ENCODE results near the gene KRTCAP2. TPM values are rescaled to one million over a fixed set of nuclear protein-coding genes. Genes with fewer than 3 reads are reported as not detected.

KRTCAP2 gene
- total RNA-seq, 6 experiments from 2014 or later, result 231 to 351 (median 285) TPM

GRCh38 chr1:155171836-155172731 is 1.0 kb downstream of the KRTCAP2 start:
- no peak for TF ChIP-seq CTCF (IDR thresholded peaks at IDR 0.05)
- Mint-ChIP-seq H3K9me3 (no peaks in the 10 kb centered on the region), H3K27ac (peak overlapping the region; percentile 97), H3K4me1 (ENCODE audit: low read depth) (peaks cover 41% of the 10 kb centered on the region), H3K36me3 (ENCODE audit: low read depth) (peaks cover 14% of the 10 kb centered on the region), H3K27me3 (ENCODE audit: insufficient read depth) (peaks cover 2% of the 10 kb centered on the region; the same call in 1 of the 2 replicates), H3K4me3 (peak overlapping the region; percentile 93)
- DNase-seq, result no peak

GRCh38 chr1:155170806-155171205 is 2.3 kb downstream of the KRTCAP2 start:
- Mint-ChIP-seq H3K4me1 (ENCODE audit: low read depth) (peaks cover 33% of the 10 kb centered on the region), H3K27me3 (ENCODE audit: insufficient read depth) (peaks cover 7% of the 10 kb centered on the region), H3K4me3 (no peak overlapping the region), H3K27ac (no peak overlapping the region), H3K9me3 (no peaks in the 10 kb centered on the region), H3K36me3 (ENCODE audit: low read depth) (peaks cover 14% of the 10 kb centered on the region)
- no peak for DNase-seq
- no peak for TF ChIP-seq CTCF (IDR thresholded peaks at IDR 0.05)

GRCh38 chr1:155170101-155170785 is 2.9 kb downstream of the KRTCAP2 start:
- no peaks in the 10 kb centered on the region for H3K9me3 Mint-ChIP-seq
- no peak for TF ChIP-seq CTCF (IDR thresholded peaks at IDR 0.05)

GRCh38 chr1:155169541-155169940 is 3.6 kb downstream of the KRTCAP2 start:
- no peak overlapping the region for H3K4me3 Mint-ChIP-seq
- TF ChIP-seq CTCF (IDR thresholded peaks at IDR 0.05), result no peak
- H3K36me3 Mint-ChIP-seq (ENCODE audit: low read depth), result peaks cover 14% of the 10 kb centered on the region
- no peak overlapping the region for H3K27ac Mint-ChIP-seq
- H3K4me1 Mint-ChIP-seq (ENCODE audit: low read depth), result peaks cover 28% of the 10 kb centered on the region
- peaks cover 7% of the 10 kb centered on the region for H3K27me3 Mint-ChIP-seq (ENCODE audit: insufficient read depth)
- no peaks in the 10 kb centered on the region for H3K9me3 Mint-ChIP-seq
- DNase-seq, result no peak

More at GRCh38 chr1:155170101-155170785, 2.9 kb downstream of the KRTCAP2 start:
- peaks cover 7% of the 10 kb centered on the region for H3K27me3 Mint-ChIP-seq (ENCODE audit: insufficient read depth)
- H3K36me3 Mint-ChIP-seq (ENCODE audit: low read depth), result peaks cover 14% of the 10 kb centered on the region
- no peak for DNase-seq
- H3K27ac Mint-ChIP-seq, result no peak overlapping the region
- H3K4me1 Mint-ChIP-seq (ENCODE audit: low read depth), result peaks cover 33% of the 10 kb centered on the region
- no peak overlapping the region for H3K4me3 Mint-ChIP-seq

- no peaks in the 10 kb centered on the region for H3K9me3 Mint-ChIP-seq
- no peak for TF ChIP-seq CTCF (IDR thresholded peaks at IDR 0.05)
- no peak overlapping the region for H3K4me3 Mint-ChIP-seq
- no peak for DNase-seq
- H3K27ac Mint-ChIP-seq, result no peak overlapping the region
- peaks cover 21% of the 10 kb centered on the region for H3K4me1 Mint-ChIP-seq (ENCODE audit: low read depth)
- peaks cover 14% of the 10 kb centered on the region for H3K36me3 Mint-ChIP-seq (ENCODE audit: low read depth)
- peaks cover 7% of the 10 kb centered on the region for H3K27me3 Mint-ChIP-seq (ENCODE audit: insufficient read depth)
Measured at GRCh38 chr1:155168456-155169210, 4.5 kb downstream of the KRTCAP2 start.

Data from HFFc6 (cell line).